Measurements from ENCODE around the gene FKBP15.
"Not testable (repeated sequence)": the region's sequence is repeated elsewhere in the genome, so short reads cannot be mapped to it uniquely, and the experiment has no call there.

FKBP15 gene

GRCh38 chr9:113245894-113246293 is 24.8 kb upstream of the FKBP15 start:
- DNase-seq: no peak
- no peak for TF ChIP-seq GATA1 (IDR thresholded peaks at IDR 0.05; ENCODE audit: low read depth, low read length)
- no peak for TF ChIP-seq POLR2A (IDR thresholded peaks at IDR 0.05; ENCODE audit: low read length)

DNA sequence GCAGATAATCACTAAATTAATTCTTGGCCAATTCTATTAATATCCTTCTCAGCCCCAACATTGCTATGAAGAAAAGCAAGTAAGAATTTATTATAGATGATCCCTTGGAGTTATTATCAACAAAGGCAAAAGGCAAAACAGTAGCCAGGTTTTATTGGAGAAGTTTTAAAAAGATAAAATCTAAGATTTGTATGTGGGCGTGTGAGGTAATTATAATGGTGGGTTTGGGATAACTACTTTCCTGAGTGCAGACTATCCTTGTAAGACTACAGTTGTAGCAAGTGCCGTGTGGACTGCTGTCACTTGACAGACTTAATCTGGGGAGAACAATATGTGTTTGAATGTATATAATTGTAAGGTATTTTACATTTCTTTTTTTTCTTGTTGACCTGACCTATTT is 23.5 kb upstream of the FKBP15 start:
- TF ChIP-seq GATA1 (IDR thresholded peaks at IDR 0.05; ENCODE audit: low read depth, low read length): no peak
- TF ChIP-seq POLR2A (IDR thresholded peaks at IDR 0.05; ENCODE audit: low read length): no peak
- no peak for DNase-seq

- DNase-seq: no peak
- TF ChIP-seq POLR2A (IDR thresholded peaks at IDR 0.05; ENCODE audit: low read length) (no peak), GATA1 (IDR thresholded peaks at IDR 0.05; ENCODE audit: low read depth, low read length) (no peak)
These were observed 20.1 kb upstream of the FKBP15 start for GRCh38 chr9:113241161-113241560.

DNA sequence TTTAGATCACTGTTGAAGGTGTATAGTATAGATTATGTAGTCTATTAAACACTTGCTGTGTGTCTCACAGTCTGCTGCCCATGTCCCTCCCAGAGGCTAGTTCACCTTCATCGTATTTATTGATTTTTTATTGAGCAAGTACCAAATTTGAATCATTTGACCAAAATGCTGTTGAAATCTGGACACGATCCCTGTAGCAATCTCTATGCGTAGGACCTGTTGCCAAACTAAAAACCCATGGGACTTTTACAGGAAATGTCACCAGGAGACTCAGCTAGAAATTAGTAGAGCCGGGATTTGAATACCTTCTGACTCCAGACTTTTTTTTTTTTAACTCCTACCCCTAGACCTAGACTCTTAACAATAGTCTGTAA is 17.8 kb upstream of the FKBP15 start:
- DNase-seq: no peak
- TF ChIP-seq GATA1 (IDR thresholded peaks at IDR 0.05; ENCODE audit: low read depth, low read length): no peak
- no peak for TF ChIP-seq POLR2A (IDR thresholded peaks at IDR 0.05; ENCODE audit: low read length)

GRCh38 chr9:113238202-113238858 is 17.3 kb upstream of the FKBP15 start:
- TF ChIP-seq GATA1 (IDR thresholded peaks at IDR 0.05; ENCODE audit: low read depth, low read length) (no peak), POLR2A (IDR thresholded peaks at IDR 0.05; ENCODE audit: low read length) (no peak)
- DNase-seq: no peak

DNA sequence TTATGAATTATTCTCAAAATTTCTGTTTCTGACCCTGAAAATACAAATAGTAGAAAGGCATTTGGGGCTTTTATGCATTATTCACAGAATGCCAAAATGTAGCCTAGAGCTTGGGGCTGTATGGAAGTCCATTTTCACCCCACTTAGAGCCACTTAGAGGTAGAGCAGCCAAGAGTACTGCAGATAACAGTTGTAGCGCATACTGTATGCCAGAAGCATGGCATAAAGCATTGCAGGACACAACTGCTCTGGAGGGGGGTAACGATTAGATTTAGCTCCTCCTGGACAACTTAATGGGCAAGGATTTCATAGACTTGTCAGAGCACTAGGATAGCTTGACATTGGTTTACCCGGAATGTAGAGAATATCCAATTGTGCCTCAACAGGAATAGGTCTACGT is 15.9 kb upstream of the FKBP15 start:
- no peak for TF ChIP-seq POLR2A (IDR thresholded peaks at IDR 0.05; ENCODE audit: low read length)
- no peak for TF ChIP-seq GATA1 (IDR thresholded peaks at IDR 0.05; ENCODE audit: low read depth, low read length)
- DNase-seq: no peak

DNA sequence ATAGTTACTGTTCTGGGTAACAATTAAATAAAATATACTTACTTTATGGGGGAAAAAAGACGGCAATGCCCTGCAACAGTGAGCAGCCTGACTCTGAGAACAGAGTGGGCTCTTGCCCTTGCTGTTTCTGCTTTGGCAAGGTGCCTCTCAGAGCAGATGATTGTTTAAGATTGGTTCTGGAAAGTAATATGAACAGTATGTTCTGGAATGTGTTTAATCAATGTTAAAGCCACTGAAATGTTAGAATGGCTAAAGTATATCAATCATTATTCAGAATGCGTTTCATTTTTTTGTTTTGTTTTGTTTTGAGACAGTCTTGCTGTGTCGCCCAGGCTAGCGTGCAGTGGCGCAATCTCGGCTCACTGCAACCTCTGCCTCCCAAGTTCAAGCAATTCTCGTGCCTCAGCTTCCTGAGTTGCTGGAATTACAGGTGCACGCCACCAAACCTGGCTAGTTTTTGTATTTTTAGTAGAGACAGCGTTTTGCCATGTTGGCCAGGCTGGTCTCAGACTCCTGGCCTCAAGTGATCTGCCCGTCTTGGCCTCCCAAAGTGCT is 14.7 kb upstream of the FKBP15 start:
- DNase-seq: not testable (repeated sequence)

- no peak for TF ChIP-seq GATA1 (IDR thresholded peaks at IDR 0.05; ENCODE audit: low read depth, low read length)
- no peak for TF ChIP-seq POLR2A (IDR thresholded peaks at IDR 0.05; ENCODE audit: low read length)
- DNase-seq: peak; percentile 48 to 80
These were observed 10.6 kb upstream of the FKBP15 start for GRCh38 chr9:113231701-113232100.

DNA sequence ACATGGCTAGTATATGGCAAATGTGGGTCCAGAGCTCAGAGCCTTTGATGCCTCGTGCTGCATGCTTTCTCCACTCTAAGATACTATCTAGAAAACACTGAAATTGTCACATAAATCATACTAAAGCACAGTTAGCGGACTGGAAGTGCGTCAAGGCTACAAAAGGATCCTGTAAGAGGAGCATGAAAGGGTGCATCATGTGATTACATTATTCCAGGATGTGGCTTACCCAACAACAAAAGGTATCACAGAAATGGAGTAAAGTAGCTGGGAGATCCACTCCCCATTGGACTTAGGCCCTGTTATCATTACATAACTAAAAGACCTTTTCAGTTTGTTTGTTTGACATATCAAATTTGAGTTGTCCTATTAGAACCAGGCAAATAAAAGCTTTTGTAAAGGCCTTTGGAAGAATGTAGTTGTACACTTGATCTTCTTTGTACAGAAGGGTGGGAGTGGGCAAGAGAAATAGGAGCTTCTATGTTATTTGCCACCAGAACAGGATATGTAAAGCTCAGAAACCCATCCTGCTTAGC is 7.1 kb upstream of the FKBP15 start:
- DNase-seq: no peak
- no peak for TF ChIP-seq POLR2A (IDR thresholded peaks at IDR 0.05; ENCODE audit: low read length)
- TF ChIP-seq GATA1 (IDR thresholded peaks at IDR 0.05; ENCODE audit: low read depth, low read length): no peak

DNA sequence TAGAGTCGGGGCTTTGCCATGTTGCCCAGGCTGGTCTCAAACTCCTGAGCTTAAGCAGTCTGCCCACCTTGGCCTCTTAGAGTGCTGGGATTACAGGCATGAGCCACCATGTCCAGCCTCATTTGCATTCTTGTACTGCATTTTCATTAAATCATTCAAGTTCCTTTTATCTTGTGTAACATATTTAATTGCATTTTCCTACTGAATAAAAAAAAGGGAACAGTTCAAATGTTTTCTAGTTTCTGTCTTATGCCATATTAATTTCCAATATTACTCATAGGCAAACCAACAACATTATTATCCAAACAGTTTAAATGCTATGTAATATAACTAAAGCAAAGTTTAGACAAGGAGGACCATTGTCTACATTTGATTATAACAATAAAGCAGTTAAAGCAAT is 6.4 kb upstream of the FKBP15 start:
- DNase-seq: no peak
- no peak for TF ChIP-seq GATA1 (IDR thresholded peaks at IDR 0.05; ENCODE audit: low read depth, low read length)
- TF ChIP-seq POLR2A (IDR thresholded peaks at IDR 0.05; ENCODE audit: low read length): no peak

- DNase-seq: no peak
- TF ChIP-seq GATA1 (IDR thresholded peaks at IDR 0.05; ENCODE audit: low read depth, low read length) (no peak), POLR2A (IDR thresholded peaks at IDR 0.05; ENCODE audit: low read length) (no peak)
These were observed 2.9 kb upstream of the FKBP15 start for GRCh38 chr9:113223963-113224362.

- TF ChIP-seq POLR2A (IDR thresholded peaks at IDR 0.05; ENCODE audit: low read length) (no peak), GATA1 (IDR thresholded peaks at IDR 0.05; ENCODE audit: low read depth, low read length) (no peak)
- DNase-seq: peak in 1 of 2 experiments; percentile 50
These were observed 1.4 kb upstream of the FKBP15 start for GRCh38 chr9:113222482-113222841.

DNA sequence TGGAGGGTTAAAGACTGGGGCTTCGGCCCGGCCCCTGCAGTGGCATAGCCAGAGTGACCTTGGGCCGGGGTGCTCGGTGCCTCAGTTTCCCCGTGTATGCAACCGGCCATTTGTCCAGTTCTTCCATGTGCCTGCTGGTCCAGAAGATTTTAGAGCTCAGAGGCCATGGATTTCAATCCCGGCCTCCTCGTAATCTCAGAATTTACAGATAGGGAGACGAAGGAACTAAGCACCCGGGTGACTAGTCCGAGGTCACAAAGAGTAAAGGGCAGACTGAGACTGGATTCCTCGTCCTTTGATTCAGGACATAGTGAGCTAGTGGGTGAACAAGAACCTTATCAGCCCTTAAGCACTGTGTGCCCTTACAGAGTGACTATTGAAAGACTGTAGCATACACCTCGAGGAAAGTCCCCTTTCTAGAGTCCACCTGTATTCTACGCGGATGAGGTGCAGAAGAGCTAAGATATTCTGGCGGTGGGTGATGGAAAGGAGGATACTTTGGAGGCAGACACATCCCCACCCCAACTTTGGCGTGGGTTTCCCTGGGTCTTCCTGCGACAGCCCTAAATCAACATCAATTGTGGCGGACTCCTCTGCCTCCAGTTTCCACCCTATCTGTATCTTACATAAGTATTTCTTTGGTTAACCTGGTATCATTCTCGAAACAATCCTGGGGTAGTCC is 864 bp upstream of the FKBP15 start:
- peak; percentile 66 to 75 for DNase-seq
- TF ChIP-seq GATA1 (IDR thresholded peaks at IDR 0.05; ENCODE audit: low read depth, low read length) (no peak), POLR2A (IDR thresholded peaks at IDR 0.05; ENCODE audit: low read length) (peak; percentile 2)

GRCh38 chr9:113220467-113221002 is 542 bp downstream of the FKBP15 start:
- no peak for TF ChIP-seq POLR2A (IDR thresholded peaks at IDR 0.05; ENCODE audit: low read length)
- TF ChIP-seq GATA1 (IDR thresholded peaks at IDR 0.05; ENCODE audit: low read depth, low read length): no peak
- peak; percentile 49 to 63 for DNase-seq

GRCh38 chr9:113219969-113220368 is 1.1 kb downstream of the FKBP15 start:
- no peak for TF ChIP-seq GATA1 (IDR thresholded peaks at IDR 0.05; ENCODE audit: low read depth, low read length)
- DNase-seq: peak; percentile 50 to 51

All from erythroblast (primary cell).